Measurements from ENCODE around the gene MYO5A. TPM values are rescaled to one million over a fixed set of nuclear protein-coding genes. Genes with fewer than 3 reads are reported as not detected.

The MYO5A gene
- total and polyA plus RNA-seq, 8 donors: 2.4 to 11.9 (median 8.1) TPM

- intact Hi-C loops (cut with DNase I): loop anchor here in 2 of 3 donors (10.0 kb wide), 3 partner anchors 65 to 475 kb away; no protein-coding TSS in a partner anchor
- peak overlapping the region in 1 of 4 donors; percentile 8 for H3K27ac ChIP-seq
- H3K4me1 ChIP-seq: peaks cover 0 to 7% (median 0%) of the 10 kb centered on the region in 3 donors
- no peaks in the 10 kb centered on the region for H3K9me3 ChIP-seq
- ATAC-seq (peak in 1 of 4 donors; percentile 4), DNase-seq (no peak), FAIRE-seq (no peak)
- H3K36me3 ChIP-seq: peaks cover 3 to 37% (median 4%) of the 10 kb centered on the region in 3 donors
- no peaks in the 10 kb centered on the region for H3K27me3 ChIP-seq
- no peak overlapping the region for H3K4me3 ChIP-seq
- WGBS, 2 donors: 39 to 44% methylated on average over 4 of the region's 4 CpGs
- no peak for TF ChIP-seq CTCF (IDR thresholded peaks at IDR 0.05)
These were observed 269.2 kb downstream of the MYO5A start for GRCh38 chr15:52259503-52259902.

- peaks cover 4 to 29% (median 7%) of the 10 kb centered on the region in 3 donors for H3K36me3 ChIP-seq
- DNase-seq: no peak
- no peak for ATAC-seq
- intact Hi-C loops (cut with DNase I): loop anchor here in 2 of 3 donors (10.0 kb wide), 3 partner anchors 66 to 476 kb away; no protein-coding TSS in a partner anchor
- no peak for TF ChIP-seq CTCF (IDR thresholded peaks at IDR 0.05)
- H3K27me3 ChIP-seq: no peaks in the 10 kb centered on the region
- no peak overlapping the region for H3K4me3 ChIP-seq
- no peak for FAIRE-seq
- H3K9me3 ChIP-seq: no peaks in the 10 kb centered on the region
- 93 to 96% methylated on average over 5 of the region's 5 CpGs for WGBS, 2 donors
- no peak overlapping the region for H3K27ac ChIP-seq
- H3K4me1 ChIP-seq: peaks cover 0 to 7% (median 0%) of the 10 kb centered on the region in 3 donors
These were observed 270.2 kb downstream of the MYO5A start for GRCh38 chr15:52258461-52258860.

- Histone ChIP-seq H3K36me3 (peaks cover 4 to 32% (median 4%) of the 10 kb centered on the region in 3 donors), H3K9me3 (no peaks in the 10 kb centered on the region), H3K27me3 (no peaks in the 10 kb centered on the region), H3K4me3 (no peak overlapping the region), H3K4me1 (peaks cover 0 to 10% (median 0%) of the 10 kb centered on the region in 3 donors), H3K27ac (no peak overlapping the region)
- ATAC-seq (no peak), FAIRE-seq (no peak), DNase-seq (no peak)
- 55 to 57% methylated on average over 5 of the region's 5 CpGs for WGBS, 2 donors
- intact Hi-C loops (cut with DNase I): loop anchor here in 2 of 3 donors (10.0 kb wide), 3 partner anchors 67 to 477 kb away; no protein-coding TSS in a partner anchor
- TF ChIP-seq CTCF (IDR thresholded peaks at IDR 0.05): no peak
These were observed 271.0 kb downstream of the MYO5A start for GRCh38 chr15:52257734-52258062.

Small RNAs within 50 kb of the gene (microRNA-seq; reads per million reads assigned to microRNA genes)
- gene MIR1266: 2.3 to 6.2 reads per million in 2 donors

Other genes starting within 250 kb of the MYO5A start
- 10 to 100 TPM; 32.6 to 52.7 (median 41.3) TPM for gene MYO5C, start 233.1 kb downstream of the MYO5A start, total RNA-seq
- gene MYO5C, start 233.1 kb downstream of the MYO5A start, polyA plus RNA-seq: 10 to 100 TPM; 12.7 to 12.8 TPM
- gene ARPP19, start 40.1 kb upstream of the MYO5A start, total RNA-seq: 10 to 100 TPM; 34.5 to 73.3 (median 46.2) TPM
- gene ARPP19, start 40.1 kb upstream of the MYO5A start, polyA plus RNA-seq: 10 to 100 TPM; 11.4 to 30.0 TPM
- gene ATOSA, start 150.5 kb upstream of the MYO5A start, total RNA-seq: 10 to 100 TPM; 24.6 to 39.0 (median 34.4) TPM
- 10 to 100 TPM; 42.0 to 48.9 TPM for gene ATOSA, start 150.5 kb upstream of the MYO5A start, polyA plus RNA-seq